Mesenchymal stem cell (in vitro differentiated cells and primary cell): ENCODE data around the gene TMED7.
A peak's percentile ranks its signal among the peaks of the same experiment; 100 is the strongest.

Experiments used
- DNase-seq: peaks from one replicate; pipeline ENCODE4 v3.0.0-alpha.2; 2013
- H2AFZ ChIP-seq: one replicate; pipeline ENCODE4 v1.6.1; 2013; ENCODE audit warnings: low read depth, mild to moderate bottlenecking, control low read depth, inconsistent platforms, low read length, moderate library complexity
- H2AK5ac ChIP-seq: 2 replicates; pipeline ENCODE4 v1.6.1; 2013; ENCODE audit warnings: low read length, moderate library complexity, mild to moderate bottlenecking, inconsistent platforms; ENCODE audit not compliant: severe bottlenecking
- H2BK120ac ChIP-seq: one replicate; pipeline ENCODE4 v1.6.1; 2013; ENCODE audit warnings: low read depth, mild to moderate bottlenecking, inconsistent platforms, low read length, moderate library complexity
- H2BK12ac ChIP-seq, 2 experiments: one replicate each; pipeline ENCODE4 v1.6.1; 2013; ENCODE audit warnings: inconsistent platforms in 2 of 2, low read length in 2 of 2, mild to moderate bottlenecking in 2 of 2, moderate library complexity in 2 of 2, control low read depth in 1 of 2
- H2BK15ac ChIP-seq: one replicate; pipeline ENCODE4 v1.6.1; 2013; ENCODE audit warnings: mild to moderate bottlenecking, low read depth, inconsistent platforms; ENCODE audit not compliant: poor library complexity, severe bottlenecking
- H2BK5ac ChIP-seq: 2 replicates; pipeline ENCODE4 v1.6.1; 2013; ENCODE audit warnings: low read depth, mild to moderate bottlenecking, low read length, control low read depth, inconsistent platforms; ENCODE audit not compliant: poor library complexity, severe bottlenecking
- H3K14ac ChIP-seq, 2 experiments: one replicate each; pipeline ENCODE4 v1.6.1; 2013; ENCODE audit warnings: inconsistent platforms in 2 of 2, low read length in 2 of 2, control low read depth in 1 of 2, mild to moderate bottlenecking in 1 of 2, moderate library complexity in 1 of 2
- H3K18ac ChIP-seq, 2 experiments: one replicate each; pipeline ENCODE4 v1.6.1; 2013; ENCODE audit warnings: inconsistent platforms in 2 of 2, low read length in 2 of 2, control low read depth in 1 of 2, low read depth in 1 of 2, mild to moderate bottlenecking in 1 of 2
- H3K23ac ChIP-seq, 2 experiments: one replicate each; pipeline ENCODE4 v1.6.1; 2013; ENCODE audit warnings: inconsistent platforms in 2 of 2, low read length in 2 of 2, mild to moderate bottlenecking in 2 of 2, moderate library complexity in 2 of 2, control low read depth in 1 of 2
- H3K27ac ChIP-seq: 2 replicates; pipeline ENCODE4 v1.5.1; 2013; ENCODE audit warnings: mild to moderate bottlenecking, moderate library complexity, low read length, control low read depth, inconsistent platforms; ENCODE audit not compliant: poor library complexity, severe bottlenecking
- H3K27me3 ChIP-seq, 2 experiments: 2 replicates each; pipeline versions ENCODE4 v1.6.1 to v1.7.0; 2013; ENCODE audit warnings: low read length in 2 of 2, mild to moderate bottlenecking in 2 of 2, moderate library complexity in 2 of 2, control low read depth in 1 of 2, inconsistent platforms in 1 of 2; ENCODE audit not compliant: control insufficient read depth in 1 of 2, insufficient read depth in 1 of 2
- H3K36me3 ChIP-seq, 2 experiments: 2 replicates each; pipeline versions ENCODE4 v1.6.1 to v1.7.0; 2013; ENCODE audit warnings: low read length in 2 of 2, control low read depth in 1 of 2, inconsistent platforms in 1 of 2, low read depth in 1 of 2, mild to moderate bottlenecking in 1 of 2; ENCODE audit not compliant: insufficient read depth in 2 of 2, control insufficient read depth in 1 of 2
- H3K4ac ChIP-seq, 2 experiments: one replicate each; pipeline ENCODE4 v1.6.1; 2013; ENCODE audit warnings: inconsistent platforms in 2 of 2, low read length in 2 of 2, mild to moderate bottlenecking in 2 of 2, moderate library complexity in 2 of 2, control low read depth in 1 of 2, low read depth in 1 of 2
- H3K4me1 ChIP-seq: 2 replicates; pipeline ENCODE4 v1.6.1; 2013; ENCODE audit warnings: low read depth, low read length, control low read depth; ENCODE audit not compliant: control insufficient read depth, insufficient read depth
- H3K4me2 ChIP-seq: 2 replicates; pipeline ENCODE4 v1.6.1; 2013; ENCODE audit warnings: low read length, mild to moderate bottlenecking, inconsistent platforms; ENCODE audit not compliant: poor library complexity, severe bottlenecking
- H3K4me3 ChIP-seq, 2 experiments: 2 replicates each; pipeline versions ENCODE4 v1.5.1 to v1.7.0; 2013; ENCODE audit warnings: low read length in 2 of 2, mild to moderate bottlenecking in 2 of 2, control low read depth in 1 of 2, low read depth in 1 of 2; ENCODE audit not compliant: insufficient read depth in 1 of 2
- H3K79me1 ChIP-seq: replicated peaks from 2 replicates; pipeline ENCODE4 v1.6.1; 2013; ENCODE audit warnings: mild to moderate bottlenecking, control low read depth, low read length, inconsistent platforms; ENCODE audit not compliant: poor library complexity, severe bottlenecking
- H3K9ac ChIP-seq: 2 replicates; pipeline ENCODE4 v1.7.0; 2013; ENCODE audit warnings: mild to moderate bottlenecking, low read length, moderate library complexity
- H3K9me3 ChIP-seq: 2 replicates; pipeline ENCODE4 v1.7.0; 2013; ENCODE audit warnings: mild to moderate bottlenecking, low read length; ENCODE audit not compliant: control insufficient read depth
- H4K8ac ChIP-seq: one replicate; pipeline ENCODE4 v1.6.1; 2013; ENCODE audit warnings: inconsistent platforms, mild to moderate bottlenecking, low read length, moderate library complexity
- H4K91ac ChIP-seq: one replicate; pipeline ENCODE4 v1.6.1; 2013; ENCODE audit warnings: mild to moderate bottlenecking, low read length, inconsistent platforms
- WGBS: methylation state at CpG from one replicate; pipeline ENCODE4 v1.1.7; 2013; ENCODE audit warnings: mixed read lengths; 5-methylcytosine and 5-hydroxymethylcytosine counted together

TMED7 gene

DNA sequence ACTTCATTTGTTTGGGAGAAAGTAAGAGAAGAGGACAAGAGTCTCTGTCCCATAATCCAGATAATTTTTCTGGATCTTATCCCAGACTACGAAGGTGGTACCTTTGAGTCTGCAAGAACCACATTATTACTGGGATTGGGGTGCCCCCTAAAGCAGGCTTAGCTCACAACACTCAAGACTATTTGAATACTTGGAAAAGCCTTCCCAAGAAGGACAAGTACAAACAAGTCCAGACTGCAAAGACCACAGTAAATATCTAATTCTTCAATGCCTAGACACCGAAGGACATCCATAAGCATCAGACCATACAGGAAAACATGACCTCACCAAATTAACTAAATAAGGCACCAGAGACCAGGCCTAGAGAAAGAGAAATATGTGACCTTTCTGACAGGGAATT, 40.2 kb upstream of the TMED7 start:
- Histone ChIP-seq H2AK5ac (no peak overlapping the region), H4K8ac (no peak overlapping the region), H3K9ac (no peak overlapping the region), H2BK5ac (no peak overlapping the region), H2AFZ (no peak overlapping the region), H3K4me3 (no peak overlapping the region), H3K36me3 (no peaks in the 10 kb centered on the region), H2BK15ac (no peak overlapping the region), H3K27me3 (no peaks in the 10 kb centered on the region), H3K14ac (no peak overlapping the region), H2BK120ac (no peak overlapping the region), H3K4me2 (no peak overlapping the region), H3K4me1 (no peaks in the 10 kb centered on the region), H2BK12ac (no peak overlapping the region), H4K91ac (no peak overlapping the region), H3K27ac (no peak overlapping the region), H3K23ac (no peak overlapping the region), H3K4ac (no peak overlapping the region), H3K18ac (no peak overlapping the region), H3K79me1 (no peaks in the 10 kb centered on the region), H3K9me3 (peaks cover 39% of the 10 kb centered on the region)
- WGBS: 90% methylated on average over 2 of the region's 2 CpGs
- DNase-seq: no peak

DNA sequence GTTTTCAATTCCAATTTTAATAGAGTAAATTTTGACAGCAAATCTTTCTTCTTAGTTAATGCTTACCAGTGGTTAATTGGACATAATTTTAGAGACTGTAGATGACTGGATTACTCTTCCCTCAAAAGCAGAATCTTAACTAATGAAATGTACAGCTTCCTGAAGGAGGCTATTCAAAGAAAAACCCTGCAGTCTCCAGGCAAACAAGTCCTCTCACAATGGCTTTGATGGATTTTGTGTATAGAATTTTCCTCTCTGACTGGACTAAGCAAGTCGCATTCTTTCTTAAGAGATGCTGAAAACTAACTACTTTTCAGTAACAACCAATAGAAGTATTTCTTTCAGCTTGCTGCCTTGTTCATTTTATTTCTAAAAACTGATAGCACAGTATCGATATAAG, 35.7 kb upstream of the TMED7 start:
- H3K9me3 ChIP-seq: peaks cover 23% of the 10 kb centered on the region

DNA sequence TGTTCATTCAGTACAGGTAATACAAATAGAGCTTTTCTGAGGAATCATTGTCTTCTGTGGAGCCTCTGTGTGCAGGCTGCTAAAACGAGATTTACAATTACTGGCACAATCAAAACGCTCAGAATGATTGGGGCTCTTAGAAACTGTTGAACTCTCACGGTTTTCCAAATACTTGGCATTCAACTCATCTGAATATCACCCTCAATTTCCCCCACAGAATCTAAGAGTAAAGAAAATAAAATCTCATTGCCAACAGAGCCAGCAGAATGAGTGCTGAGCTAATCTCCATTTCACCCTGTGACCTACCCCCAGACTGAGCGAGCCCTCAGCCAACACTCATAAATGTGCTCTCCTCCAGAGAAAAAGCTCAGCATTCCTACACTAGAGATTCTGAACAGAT, 35.3 kb upstream of the TMED7 start:
- no peak overlapping the region for H3K4ac ChIP-seq
- no peak overlapping the region for H2AFZ ChIP-seq
- no peak overlapping the region for H2AK5ac ChIP-seq
- no peak overlapping the region for H3K18ac ChIP-seq
- H3K23ac ChIP-seq: no peak overlapping the region
- H3K27me3 ChIP-seq: no peaks in the 10 kb centered on the region
- no peak overlapping the region for H3K9ac ChIP-seq
- H3K4me3 ChIP-seq: no peak overlapping the region
- no peak overlapping the region for H2BK120ac ChIP-seq
- WGBS: 76% methylated on average over 4 of the region's 4 CpGs
- H3K4me1 ChIP-seq: no peaks in the 10 kb centered on the region
- no peak overlapping the region for H3K4me2 ChIP-seq
- H2BK12ac ChIP-seq: no peak overlapping the region
- H2BK5ac ChIP-seq: no peak overlapping the region
- H3K9me3 ChIP-seq: peaks cover 18% of the 10 kb centered on the region
- H2BK15ac ChIP-seq: no peak overlapping the region
- no peaks in the 10 kb centered on the region for H3K36me3 ChIP-seq
- H3K14ac ChIP-seq: no peak overlapping the region
- no peak overlapping the region for H3K27ac ChIP-seq
- H3K79me1 ChIP-seq: no peaks in the 10 kb centered on the region
- no peak overlapping the region for H4K8ac ChIP-seq
- no peak overlapping the region for H4K91ac ChIP-seq
- no peak for DNase-seq

More for the DNA sequence above, 35.7 kb upstream of the TMED7 start:
- Histone ChIP-seq H2AFZ (no peak overlapping the region), H3K4me2 (no peak overlapping the region), H3K36me3 (no peaks in the 10 kb centered on the region), H4K8ac (no peak overlapping the region), H4K91ac (no peak overlapping the region), H3K14ac (no peak overlapping the region), H3K4me3 (no peak overlapping the region), H2BK12ac (no peak overlapping the region), H3K27me3 (no peaks in the 10 kb centered on the region), H3K4ac (no peak overlapping the region), H3K79me1 (no peaks in the 10 kb centered on the region), H3K18ac (no peak overlapping the region), H3K9ac (no peak overlapping the region), H2BK120ac (no peak overlapping the region), H2AK5ac (no peak overlapping the region), H3K27ac (no peak overlapping the region), H2BK5ac (no peak overlapping the region), H3K4me1 (no peaks in the 10 kb centered on the region), H3K23ac (no peak overlapping the region), H2BK15ac (no peak overlapping the region)
- WGBS: 80% methylated on average over 1 of the region's 2 CpGs
- no peak for DNase-seq

DNA sequence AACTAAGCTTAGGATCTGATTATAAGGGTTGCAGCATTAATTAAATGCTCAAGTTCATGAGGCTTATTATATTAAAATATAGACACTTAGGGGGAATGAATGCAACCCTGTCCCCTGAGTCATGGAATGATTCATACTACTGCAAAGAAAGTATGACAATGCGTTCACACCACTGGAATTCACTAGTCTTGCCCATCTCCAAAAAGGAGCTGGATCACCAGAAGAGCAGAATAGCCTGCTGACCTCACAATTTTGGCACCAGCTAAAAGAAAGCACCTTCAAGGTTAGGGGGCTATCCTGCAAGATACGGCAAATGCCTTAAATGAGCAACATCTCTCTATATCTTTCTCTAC, 32.0 kb upstream of the TMED7 start:
- Histone ChIP-seq H3K36me3 (no peaks in the 10 kb centered on the region), H3K27ac (no peak overlapping the region), H2BK120ac (no peak overlapping the region), H2BK15ac (no peak overlapping the region), H3K4me3 (no peak overlapping the region), H3K9me3 (peaks cover 7% of the 10 kb centered on the region), H3K79me1 (no peaks in the 10 kb centered on the region), H4K91ac (no peak overlapping the region), H3K23ac (no peak overlapping the region), H3K9ac (no peak overlapping the region), H3K4me1 (no peaks in the 10 kb centered on the region), H3K27me3 (no peaks in the 10 kb centered on the region), H2BK12ac (no peak overlapping the region), H4K8ac (no peak overlapping the region), H3K4me2 (no peak overlapping the region), H3K14ac (no peak overlapping the region), H3K18ac (no peak overlapping the region), H3K4ac (no peak overlapping the region), H2AFZ (no peak overlapping the region), H2AK5ac (no peak overlapping the region), H2BK5ac (no peak overlapping the region)
- WGBS: 70% methylated on average over 2 of the region's 2 CpGs
- peak; percentile 25 for DNase-seq
